CD4-positive, alpha-beta T cell treated with Interleukin-2 at 100 ng/mL for 4 hours (primary cell): ENCODE results near the gene ORC3.
"Not testable (repeated sequence)": the region's sequence is repeated elsewhere in the genome, so short reads cannot be mapped to it uniquely, and the experiment has no call there.

ENCODE experiments used
- DNase-seq: peaks from one replicate; pipeline ENCODE4 v3.0.0-alpha.2; 2020; ENCODE audit warnings: low spot score

Gene ORC3

GRCh38 chr6:87600576-87600975 is 10.6 kb downstream of the ORC3 start:
- no peak for DNase-seq

GRCh38 chr6:87606199-87606598 is 16.3 kb downstream of the ORC3 start:
- DNase-seq = no peak

- DNase-seq = no peak
Measured at GRCh38 chr6:87608802-87609201, 18.9 kb downstream of the ORC3 start.

- not testable (repeated sequence) for DNase-seq
Measured at GRCh38 chr6:87613018-87613417, 23.1 kb downstream of the ORC3 start.

GRCh38 chr6:87617405-87617804 is 27.5 kb downstream of the ORC3 start:
- no peak for DNase-seq

- DNase-seq = no peak
Measured at GRCh38 chr6:87618531-87618930, 28.6 kb downstream of the ORC3 start.

GRCh38 chr6:87623248-87623647 is 33.3 kb downstream of the ORC3 start:
- no peak for DNase-seq

- no peak for DNase-seq
Measured at GRCh38 chr6:87628424-87628823, 38.5 kb downstream of the ORC3 start.

- DNase-seq = no peak
Measured at GRCh38 chr6:87628881-87629280, 38.9 kb downstream of the ORC3 start.

- DNase-seq = no peak
Measured at GRCh38 chr6:87630746-87631145, 40.8 kb downstream of the ORC3 start.

- no peak for DNase-seq
Measured at GRCh38 chr6:87633851-87634250, 43.9 kb downstream of the ORC3 start.

GRCh38 chr6:87636315-87636714 is 46.4 kb downstream of the ORC3 start:
- no peak for DNase-seq

- DNase-seq = no peak
Measured at GRCh38 chr6:87637106-87637505, 47.2 kb downstream of the ORC3 start.

- DNase-seq = no peak
Measured at GRCh38 chr6:87639373-87639772, 49.4 kb downstream of the ORC3 start.

GRCh38 chr6:87641065-87641692 is 51.2 kb downstream of the ORC3 start:
- DNase-seq = no peak

GRCh38 chr6:87645080-87645479 is 55.1 kb downstream of the ORC3 start:
- DNase-seq = peak; percentile 11

GRCh38 chr6:87653074-87653962 is 63.4 kb downstream of the ORC3 start:
- peak; percentile 23 for DNase-seq

GRCh38 chr6:87654122-87654521 is 64.2 kb downstream of the ORC3 start:
- no peak for DNase-seq

- DNase-seq = no peak
Measured at GRCh38 chr6:87654875-87655454, 65.0 kb downstream of the ORC3 start.

- no peak for DNase-seq
Measured at GRCh38 chr6:87655824-87656223, 65.9 kb downstream of the ORC3 start.

- DNase-seq = peak; percentile 13
Measured at GRCh38 chr6:87656857-87657256, 66.9 kb downstream of the ORC3 start.

GRCh38 chr6:87658516-87658915 is 68.6 kb downstream of the ORC3 start:
- no peak for DNase-seq

- DNase-seq = no peak
Measured at GRCh38 chr6:87660226-87660911, 70.4 kb downstream of the ORC3 start.
